ENCODE data around the gene TARP.

Gene TARP

GRCh38 chr7:38303866-38304265, 30.4 kb upstream of the TARP start:
- no peak overlapping the region for H3K27ac ChIP-seq (ENCODE audit: insufficient read depth, low read length, poor library complexity, severe bottlenecking)
- DNase-seq, result no peak
- H3K27me3 ChIP-seq (replicated peaks; ENCODE audit: control insufficient read depth, insufficient read depth, low read length, poor library complexity, severe bottlenecking), result no peaks in the 10 kb centered on the region
- H3K4me1 ChIP-seq (ENCODE audit: control insufficient read depth, insufficient read depth, low read length, poor library complexity, severe bottlenecking), result no peaks in the 10 kb centered on the region
- no peak overlapping the region for H3K4me3 ChIP-seq (ENCODE audit: insufficient read depth, low read depth, low read length, poor library complexity, severe bottlenecking)
- H3K36me3 ChIP-seq (ENCODE audit: control insufficient read depth, insufficient read depth, low read length), result no peaks in the 10 kb centered on the region
- H3K9me3 ChIP-seq (ENCODE audit: control insufficient read depth, low read length), result no peaks in the 10 kb centered on the region

GRCh38 chr7:38300175-38300574, 26.7 kb upstream of the TARP start:
- Histone ChIP-seq H3K36me3 (ENCODE audit: control insufficient read depth, insufficient read depth, low read length) (no peaks in the 10 kb centered on the region), H3K4me1 (ENCODE audit: control insufficient read depth, insufficient read depth, low read length, poor library complexity, severe bottlenecking) (no peaks in the 10 kb centered on the region), H3K27ac (ENCODE audit: insufficient read depth, low read length, poor library complexity, severe bottlenecking) (no peak overlapping the region), H3K9me3 (ENCODE audit: control insufficient read depth, low read length) (no peaks in the 10 kb centered on the region), H3K27me3 (replicated peaks; ENCODE audit: control insufficient read depth, insufficient read depth, low read length, poor library complexity, severe bottlenecking) (no peaks in the 10 kb centered on the region), H3K4me3 (ENCODE audit: insufficient read depth, low read depth, low read length, poor library complexity, severe bottlenecking) (no peak overlapping the region)
- no peak for DNase-seq

- Histone ChIP-seq H3K4me1 (ENCODE audit: control insufficient read depth, insufficient read depth, low read length, poor library complexity, severe bottlenecking) (no peaks in the 10 kb centered on the region), H3K9me3 (ENCODE audit: control insufficient read depth, low read length) (no peaks in the 10 kb centered on the region), H3K4me3 (ENCODE audit: insufficient read depth, low read depth, low read length, poor library complexity, severe bottlenecking) (no peak overlapping the region), H3K27me3 (replicated peaks; ENCODE audit: control insufficient read depth, insufficient read depth, low read length, poor library complexity, severe bottlenecking) (no peaks in the 10 kb centered on the region), H3K27ac (ENCODE audit: insufficient read depth, low read length, poor library complexity, severe bottlenecking) (no peak overlapping the region), H3K36me3 (ENCODE audit: control insufficient read depth, insufficient read depth, low read length) (no peaks in the 10 kb centered on the region)
- DNase-seq, result no peak
Measured at GRCh38 chr7:38299275-38299931, 26.0 kb upstream of the TARP start.

DNA sequence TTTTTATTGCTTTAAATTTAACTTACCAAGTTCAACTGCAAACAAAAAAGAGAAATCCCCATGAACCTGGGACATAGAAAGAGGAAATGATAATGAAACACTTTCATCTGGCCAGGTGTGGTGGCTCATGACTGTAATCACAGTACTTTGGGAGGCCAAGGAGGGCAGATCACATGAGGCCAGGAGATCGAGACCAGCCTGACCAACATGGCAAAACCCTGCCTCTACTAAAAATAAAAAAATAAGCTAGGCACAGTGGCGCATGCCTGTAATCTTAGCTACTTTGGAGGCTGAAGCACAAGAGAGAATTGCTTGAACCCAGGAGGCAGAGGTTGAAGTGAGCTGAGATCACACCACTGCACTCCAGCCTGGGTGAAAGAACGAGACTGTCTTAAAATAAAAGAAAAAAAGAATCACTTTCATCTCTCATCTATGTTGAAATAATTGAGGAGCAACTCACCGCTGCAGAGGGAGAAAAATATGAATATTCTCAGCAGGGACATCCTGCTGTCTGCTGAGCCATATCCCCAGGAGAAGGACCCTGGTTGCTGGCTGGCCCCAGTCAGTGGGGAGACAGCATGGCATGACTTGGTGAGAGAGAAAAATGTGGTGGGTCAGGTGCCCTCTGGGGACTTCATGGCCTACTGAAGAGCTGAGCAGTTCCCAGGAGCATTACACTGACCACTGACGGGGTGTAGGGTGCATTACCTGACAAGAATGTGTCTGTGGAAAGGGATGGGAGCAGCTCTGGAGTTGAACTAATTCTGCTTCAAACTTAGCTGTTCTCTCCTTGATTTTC, 22.8 kb upstream of the TARP start:
- Histone ChIP-seq H3K27ac (ENCODE audit: insufficient read depth, low read length, poor library complexity, severe bottlenecking) (no peak overlapping the region), H3K9me3 (ENCODE audit: control insufficient read depth, low read length) (no peaks in the 10 kb centered on the region), H3K36me3 (ENCODE audit: control insufficient read depth, insufficient read depth, low read length) (no peaks in the 10 kb centered on the region), H3K4me1 (ENCODE audit: control insufficient read depth, insufficient read depth, low read length, poor library complexity, severe bottlenecking) (no peaks in the 10 kb centered on the region), H3K27me3 (replicated peaks; ENCODE audit: control insufficient read depth, insufficient read depth, low read length, poor library complexity, severe bottlenecking) (no peaks in the 10 kb centered on the region), H3K4me3 (ENCODE audit: insufficient read depth, low read depth, low read length, poor library complexity, severe bottlenecking) (no peak overlapping the region)
- no peak for DNase-seq

DNA sequence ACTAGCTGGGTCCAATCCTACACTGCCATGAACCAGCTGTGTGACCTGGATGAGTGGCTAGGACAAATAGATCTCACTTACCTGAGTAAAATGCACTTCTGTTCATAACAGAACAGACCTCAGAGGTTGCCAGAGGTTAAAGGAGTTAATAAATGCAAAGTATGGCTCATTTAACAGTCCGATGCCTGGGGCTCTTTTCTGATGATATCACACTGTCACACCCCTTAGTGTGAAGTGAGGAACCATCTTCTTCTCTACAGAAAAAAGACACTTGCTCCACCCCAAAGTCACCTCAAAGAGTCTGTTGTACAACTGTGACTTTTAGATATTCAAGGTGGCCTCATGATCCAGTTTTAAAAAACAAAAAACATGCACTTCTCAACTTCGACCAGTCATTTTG, 21.5 kb upstream of the TARP start:
- H3K4me3 ChIP-seq (ENCODE audit: insufficient read depth, low read depth, low read length, poor library complexity, severe bottlenecking), result no peak overlapping the region
- DNase-seq, result no peak
- no peaks in the 10 kb centered on the region for H3K4me1 ChIP-seq (ENCODE audit: control insufficient read depth, insufficient read depth, low read length, poor library complexity, severe bottlenecking)
- H3K9me3 ChIP-seq (ENCODE audit: control insufficient read depth, low read length), result no peaks in the 10 kb centered on the region
- no peak overlapping the region for H3K27ac ChIP-seq (ENCODE audit: insufficient read depth, low read length, poor library complexity, severe bottlenecking)
- H3K27me3 ChIP-seq (replicated peaks; ENCODE audit: control insufficient read depth, insufficient read depth, low read length, poor library complexity, severe bottlenecking), result no peaks in the 10 kb centered on the region
- no peaks in the 10 kb centered on the region for H3K36me3 ChIP-seq (ENCODE audit: control insufficient read depth, insufficient read depth, low read length)

GRCh38 chr7:38292442-38292841, 19.0 kb upstream of the TARP start:
- DNase-seq, result no peak

DNA sequence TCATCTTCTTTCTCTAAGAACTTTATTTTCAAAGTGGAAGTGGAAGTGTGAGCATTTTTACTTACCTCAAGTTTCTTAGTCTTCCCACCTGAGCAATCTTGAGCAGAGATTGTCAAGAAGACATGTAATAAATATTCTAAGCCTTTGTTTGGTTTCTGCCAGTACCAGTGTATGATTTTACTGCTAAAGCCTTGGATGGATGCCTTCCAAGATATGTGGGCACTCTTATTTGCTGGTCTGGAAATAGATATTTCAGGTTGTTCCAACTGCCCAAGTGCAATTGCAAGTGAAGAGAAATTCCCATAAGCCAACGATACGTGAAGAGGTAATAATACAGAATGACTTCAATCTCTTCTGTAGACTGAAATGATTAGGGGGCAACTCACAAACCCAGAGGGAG, 18.2 kb upstream of the TARP start:
- Histone ChIP-seq H3K4me3 (ENCODE audit: insufficient read depth, low read depth, low read length, poor library complexity, severe bottlenecking) (no peak overlapping the region), H3K9me3 (ENCODE audit: control insufficient read depth, low read length) (no peaks in the 10 kb centered on the region), H3K36me3 (ENCODE audit: control insufficient read depth, insufficient read depth, low read length) (no peaks in the 10 kb centered on the region), H3K27me3 (replicated peaks; ENCODE audit: control insufficient read depth, insufficient read depth, low read length, poor library complexity, severe bottlenecking) (no peaks in the 10 kb centered on the region), H3K27ac (ENCODE audit: insufficient read depth, low read length, poor library complexity, severe bottlenecking) (no peak overlapping the region), H3K4me1 (ENCODE audit: control insufficient read depth, insufficient read depth, low read length, poor library complexity, severe bottlenecking) (no peaks in the 10 kb centered on the region)
- DNase-seq, result no peak

More at GRCh38 chr7:38292442-38292841, 19.0 kb upstream of the TARP start:
- Histone ChIP-seq H3K27me3 (replicated peaks; ENCODE audit: control insufficient read depth, insufficient read depth, low read length, poor library complexity, severe bottlenecking) (no peaks in the 10 kb centered on the region), H3K4me1 (ENCODE audit: control insufficient read depth, insufficient read depth, low read length, poor library complexity, severe bottlenecking) (no peaks in the 10 kb centered on the region), H3K36me3 (ENCODE audit: control insufficient read depth, insufficient read depth, low read length) (no peaks in the 10 kb centered on the region), H3K9me3 (ENCODE audit: control insufficient read depth, low read length) (no peaks in the 10 kb centered on the region), H3K4me3 (ENCODE audit: insufficient read depth, low read depth, low read length, poor library complexity, severe bottlenecking) (no peak overlapping the region), H3K27ac (ENCODE audit: insufficient read depth, low read length, poor library complexity, severe bottlenecking) (no peak overlapping the region)

GRCh38 chr7:38291117-38291647, 17.7 kb upstream of the TARP start:
- H3K4me1 ChIP-seq (ENCODE audit: control insufficient read depth, insufficient read depth, low read length, poor library complexity, severe bottlenecking), result no peaks in the 10 kb centered on the region
- no peak overlapping the region for H3K4me3 ChIP-seq (ENCODE audit: insufficient read depth, low read depth, low read length, poor library complexity, severe bottlenecking)
- H3K27me3 ChIP-seq (replicated peaks; ENCODE audit: control insufficient read depth, insufficient read depth, low read length, poor library complexity, severe bottlenecking), result no peaks in the 10 kb centered on the region
- DNase-seq, result no peak
- no peak overlapping the region for H3K27ac ChIP-seq (ENCODE audit: insufficient read depth, low read length, poor library complexity, severe bottlenecking)
- H3K36me3 ChIP-seq (ENCODE audit: control insufficient read depth, insufficient read depth, low read length), result no peaks in the 10 kb centered on the region
- H3K9me3 ChIP-seq (ENCODE audit: control insufficient read depth, low read length), result no peaks in the 10 kb centered on the region

DNA sequence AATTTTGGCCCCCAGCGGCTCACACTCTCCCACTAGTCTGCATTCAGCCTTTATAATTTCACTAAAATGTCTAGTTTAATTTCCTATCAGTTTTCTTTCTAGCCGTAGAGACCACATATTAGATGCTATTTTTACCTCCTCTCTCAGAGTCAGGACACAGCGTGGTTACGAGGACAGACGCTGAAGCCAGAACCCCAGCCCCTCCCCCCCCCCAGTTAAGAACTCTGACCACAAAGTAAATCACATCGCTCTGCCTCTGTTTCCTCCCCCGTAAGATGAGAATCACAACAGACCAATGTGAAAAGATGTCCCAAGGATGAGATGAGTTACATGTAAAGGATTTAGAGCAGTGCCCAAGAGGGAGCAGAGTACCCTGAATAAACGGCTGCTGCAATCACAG, 11.1 kb upstream of the TARP start:
- H3K36me3 ChIP-seq (ENCODE audit: control insufficient read depth, insufficient read depth, low read length), result no peaks in the 10 kb centered on the region
- no peaks in the 10 kb centered on the region for H3K9me3 ChIP-seq (ENCODE audit: control insufficient read depth, low read length)
- no peak for DNase-seq
- H3K4me1 ChIP-seq (ENCODE audit: control insufficient read depth, insufficient read depth, low read length, poor library complexity, severe bottlenecking), result no peaks in the 10 kb centered on the region
- H3K4me3 ChIP-seq (ENCODE audit: insufficient read depth, low read depth, low read length, poor library complexity, severe bottlenecking), result no peak overlapping the region
- no peak overlapping the region for H3K27ac ChIP-seq (ENCODE audit: insufficient read depth, low read length, poor library complexity, severe bottlenecking)
- H3K27me3 ChIP-seq (replicated peaks; ENCODE audit: control insufficient read depth, insufficient read depth, low read length, poor library complexity, severe bottlenecking), result no peaks in the 10 kb centered on the region

GRCh38 chr7:38283809-38284208, 10.4 kb upstream of the TARP start:
- Histone ChIP-seq H3K27me3 (replicated peaks; ENCODE audit: control insufficient read depth, insufficient read depth, low read length, poor library complexity, severe bottlenecking) (no peaks in the 10 kb centered on the region), H3K27ac (ENCODE audit: insufficient read depth, low read length, poor library complexity, severe bottlenecking) (no peak overlapping the region), H3K9me3 (ENCODE audit: control insufficient read depth, low read length) (no peaks in the 10 kb centered on the region), H3K36me3 (ENCODE audit: control insufficient read depth, insufficient read depth, low read length) (no peaks in the 10 kb centered on the region), H3K4me1 (ENCODE audit: control insufficient read depth, insufficient read depth, low read length, poor library complexity, severe bottlenecking) (no peaks in the 10 kb centered on the region), H3K4me3 (ENCODE audit: insufficient read depth, low read depth, low read length, poor library complexity, severe bottlenecking) (no peak overlapping the region)
- DNase-seq, result no peak
